Left forelimb (tissue), 1 donor: ENCODE measurements around the gene CMTR2.
"Not testable (repeated sequence)": the region's sequence is repeated elsewhere in the genome, so short reads cannot be mapped to it uniquely, and the experiment has no call there.

Experiments used
- DNase-seq: peaks from one replicate; pipeline ENCODE4 v3.0.0-alpha.2; 2018; ENCODE audit warnings: low spot score

Gene CMTR2, protein sequence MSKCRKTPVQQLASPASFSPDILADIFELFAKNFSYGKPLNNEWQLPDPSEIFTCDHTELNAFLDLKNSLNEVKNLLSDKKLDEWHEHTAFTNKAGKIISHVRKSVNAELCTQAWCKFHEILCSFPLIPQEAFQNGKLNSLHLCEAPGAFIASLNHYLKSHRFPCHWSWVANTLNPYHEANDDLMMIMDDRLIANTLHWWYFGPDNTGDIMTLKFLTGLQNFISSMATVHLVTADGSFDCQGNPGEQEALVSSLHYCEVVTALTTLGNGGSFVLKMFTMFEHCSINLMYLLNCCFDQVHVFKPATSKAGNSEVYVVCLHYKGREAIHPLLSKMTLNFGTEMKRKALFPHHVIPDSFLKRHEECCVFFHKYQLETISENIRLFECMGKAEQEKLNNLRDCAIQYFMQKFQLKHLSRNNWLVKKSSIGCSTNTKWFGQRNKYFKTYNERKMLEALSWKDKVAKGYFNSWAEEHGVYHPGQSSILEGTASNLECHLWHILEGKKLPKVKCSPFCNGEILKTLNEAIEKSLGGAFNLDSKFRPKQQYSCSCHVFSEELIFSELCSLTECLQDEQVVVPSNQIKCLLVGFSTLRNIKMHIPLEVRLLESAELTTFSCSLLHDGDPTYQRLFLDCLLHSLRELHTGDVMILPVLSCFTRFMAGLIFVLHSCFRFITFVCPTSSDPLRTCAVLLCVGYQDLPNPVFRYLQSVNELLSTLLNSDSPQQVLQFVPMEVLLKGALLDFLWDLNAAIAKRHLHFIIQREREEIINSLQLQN

DNA sequence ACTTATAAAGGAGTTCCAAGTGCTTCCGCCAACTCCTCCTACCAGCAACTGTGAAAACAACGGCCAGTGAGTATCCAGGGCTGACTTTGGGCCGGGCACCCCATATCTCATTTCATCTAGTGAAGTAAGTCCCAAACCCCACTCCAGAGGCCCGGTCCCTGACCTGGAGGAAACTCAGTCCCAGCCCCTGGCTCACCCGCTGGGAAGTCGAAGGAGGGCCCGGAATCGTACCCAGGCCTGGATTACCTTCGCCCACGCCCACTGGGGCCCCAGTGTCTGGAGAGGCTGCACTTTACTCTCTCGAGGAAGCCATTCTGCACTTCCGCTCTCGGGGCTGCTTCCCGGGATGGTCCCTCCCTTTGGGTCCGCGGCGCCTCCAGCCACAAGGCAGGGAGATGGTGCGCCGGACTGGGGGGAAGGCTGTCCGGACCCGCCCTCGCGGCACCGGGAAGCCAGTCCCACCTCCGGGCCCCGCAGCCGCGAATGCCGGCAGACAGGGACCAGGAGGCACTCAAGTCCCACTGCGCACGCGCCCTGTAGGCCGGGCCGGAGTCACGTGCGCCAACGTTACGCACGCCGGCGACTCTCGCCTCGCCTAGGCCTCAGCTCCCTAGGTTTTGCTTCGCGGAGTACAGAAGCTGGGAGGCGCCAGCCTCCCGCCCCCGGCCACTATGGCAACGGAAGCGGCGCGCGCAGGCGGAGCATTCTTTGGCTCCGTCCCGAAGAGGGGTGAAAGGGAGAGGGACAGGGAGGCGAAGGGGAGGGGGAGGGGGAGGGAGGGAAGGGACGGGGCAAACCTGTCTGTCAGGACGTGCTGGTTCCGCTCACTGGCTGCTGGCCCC lies at the start of gene CMTR2:
Gene CMTR2, minus strand, starts transcription at position 513 of the 842 bp plus-strand sequence. CDS start 3,482 bp downstream, outside the sequence.
- peak; percentile 96 for DNase-seq

DNA sequence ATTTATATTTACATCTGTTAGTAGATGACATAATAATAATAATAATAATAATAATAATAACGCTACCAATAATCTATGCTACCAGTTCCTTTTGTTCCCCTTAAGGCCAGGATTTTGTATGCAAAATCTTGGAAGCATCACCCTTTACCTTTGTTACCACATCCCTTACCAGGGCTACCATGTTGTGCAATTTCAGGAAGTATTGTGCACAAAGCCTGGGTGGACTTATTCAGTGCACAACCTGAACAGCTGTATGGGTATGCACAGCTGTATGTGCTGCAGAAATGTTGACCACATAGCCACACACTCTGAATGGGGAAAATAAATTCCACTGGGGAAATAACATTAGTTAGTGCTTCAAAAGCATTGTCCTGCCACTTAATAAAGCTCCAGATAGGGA lies 49.4 kb upstream of the CMTR2 start:
- no peak for DNase-seq

DNA sequence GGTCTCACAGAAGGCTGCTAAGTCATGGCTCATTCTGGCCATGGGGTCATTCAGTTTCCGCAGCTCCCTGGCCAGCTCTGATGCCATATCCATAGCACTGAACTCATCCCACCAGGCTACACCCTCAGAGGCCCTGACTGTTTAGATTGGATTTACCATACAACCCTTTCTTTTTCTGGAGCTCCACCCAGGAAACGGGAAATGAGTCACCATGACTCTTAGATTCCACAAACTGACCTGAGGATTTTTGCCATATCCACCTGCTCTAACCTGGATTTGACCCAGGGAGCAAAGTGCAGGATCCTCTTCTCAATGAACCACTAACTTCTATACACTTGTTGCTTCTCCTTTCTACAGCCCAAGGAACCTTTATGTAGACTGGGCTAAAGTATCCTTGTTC lies 49.0 kb upstream of the CMTR2 start:
- DNase-seq, result no peak

DNA sequence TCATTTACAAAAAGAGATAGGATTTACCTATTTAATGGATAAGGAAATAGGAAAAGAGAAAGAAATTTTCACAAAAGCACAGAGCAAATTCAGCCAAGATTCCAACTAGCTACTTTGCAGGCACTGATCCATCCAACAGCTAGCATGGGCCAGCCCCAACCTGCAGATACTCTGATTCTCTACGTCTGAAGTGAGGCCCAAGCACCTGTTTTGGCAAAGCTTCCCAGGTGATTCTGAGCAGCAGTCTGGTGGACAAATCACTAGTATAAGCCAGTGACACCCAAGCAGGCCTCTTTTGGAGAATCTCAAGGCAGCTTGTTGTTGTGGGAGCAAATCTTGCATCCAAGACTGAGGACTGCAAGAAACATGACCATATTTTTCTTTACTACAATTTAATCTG lies 48.4 kb upstream of the CMTR2 start:
- no peak for DNase-seq

DNA sequence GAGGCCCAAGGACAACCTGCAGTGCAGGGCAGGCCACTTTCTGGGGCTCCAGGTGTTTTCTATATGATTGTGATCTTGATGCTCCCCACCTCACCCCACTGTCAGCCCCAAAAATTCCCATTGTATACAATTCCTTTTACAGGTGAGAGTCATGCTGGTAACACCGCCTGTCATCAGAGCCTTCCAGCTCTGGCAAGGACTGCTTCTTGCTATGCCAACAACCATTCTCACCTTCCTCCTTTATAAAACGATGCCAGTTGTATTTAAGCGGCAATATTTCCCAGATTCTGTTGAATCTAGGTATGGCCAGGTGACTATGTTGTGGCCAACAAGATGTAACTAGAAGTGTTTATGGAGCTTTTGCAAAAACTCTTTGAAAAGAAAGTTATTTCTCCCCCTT lies 38.9 kb upstream of the CMTR2 start:
- no peak for DNase-seq

DNA sequence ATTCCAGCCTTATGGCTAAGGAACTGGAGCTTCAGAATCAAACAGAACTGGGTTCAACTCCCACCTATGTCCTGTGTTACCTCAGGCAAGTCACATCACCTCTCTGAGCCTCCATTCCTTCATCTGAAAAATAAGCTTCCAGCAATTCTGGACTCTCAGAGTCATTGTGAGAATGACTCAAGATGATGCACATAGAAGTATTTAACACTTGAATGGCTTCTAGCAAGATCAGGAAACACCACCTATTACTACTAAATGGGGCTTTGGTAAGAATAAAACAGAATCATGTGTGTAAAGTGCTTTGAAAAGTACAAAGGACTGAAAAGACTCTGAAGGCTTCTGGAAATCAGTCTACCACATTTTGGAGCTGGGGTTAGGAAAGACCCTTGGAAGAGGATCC lies 38.5 kb upstream of the CMTR2 start:
- no peak for DNase-seq

DNA sequence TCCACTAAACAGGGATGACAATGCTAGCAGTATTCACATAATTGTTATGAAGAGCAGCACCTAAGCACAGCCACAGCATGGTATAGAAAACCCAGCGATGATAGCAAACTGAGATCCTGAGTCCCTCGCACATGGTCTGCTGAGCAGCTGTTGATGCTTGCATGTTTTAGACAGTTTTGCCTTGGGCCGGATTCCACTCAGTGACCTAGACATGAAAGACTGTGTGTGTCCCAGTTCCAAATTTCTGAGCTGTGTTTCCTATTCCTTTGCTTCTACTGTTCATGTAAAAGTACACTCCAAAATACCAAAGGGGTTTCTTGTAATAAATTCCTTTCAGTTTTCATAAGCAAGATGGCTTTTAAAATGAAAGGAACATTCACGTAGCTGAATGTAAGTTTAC lies 30.8 kb upstream of the CMTR2 start:
- DNase-seq, result no peak

DNA sequence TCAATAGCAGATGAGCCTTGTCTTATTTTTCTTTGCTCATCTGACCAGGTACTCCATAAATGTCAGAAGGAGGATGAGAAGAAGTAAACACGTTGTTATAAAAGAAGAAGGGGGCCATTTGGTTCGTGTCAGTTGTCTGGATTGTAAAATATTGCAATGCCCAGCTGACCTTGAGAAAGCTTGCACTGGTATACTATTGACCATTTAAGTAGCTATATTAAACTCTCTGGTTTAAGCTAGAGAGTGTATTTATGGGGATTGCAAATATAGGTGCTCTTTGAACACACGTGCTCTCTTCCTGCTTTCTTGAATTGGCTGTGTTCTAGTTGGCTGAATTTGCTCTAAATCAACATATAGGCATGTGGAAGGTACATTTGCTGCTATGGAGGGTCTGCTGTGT lies 26.1 kb upstream of the CMTR2 start:
- DNase-seq, result no peak

DNA sequence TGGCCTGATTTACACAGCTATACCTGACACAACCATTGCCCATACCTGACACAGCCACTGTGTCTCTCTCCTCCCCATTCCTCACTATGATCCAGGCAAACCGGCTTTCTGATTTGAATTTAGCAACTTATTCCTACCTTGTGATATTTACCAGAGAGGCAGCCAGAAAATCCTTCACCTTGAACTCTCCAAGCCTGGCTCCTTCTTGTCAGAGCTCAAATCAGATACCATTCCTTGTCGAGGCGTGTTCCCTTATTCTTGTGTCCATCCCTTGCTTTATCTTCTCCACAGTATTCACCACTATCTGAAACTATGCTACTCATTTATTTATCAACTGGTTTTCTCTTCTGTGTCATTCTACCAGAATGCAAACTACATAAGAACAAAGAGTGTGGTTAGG lies 24.4 kb upstream of the CMTR2 start:
- DNase-seq, result not testable (repeated sequence)

DNA sequence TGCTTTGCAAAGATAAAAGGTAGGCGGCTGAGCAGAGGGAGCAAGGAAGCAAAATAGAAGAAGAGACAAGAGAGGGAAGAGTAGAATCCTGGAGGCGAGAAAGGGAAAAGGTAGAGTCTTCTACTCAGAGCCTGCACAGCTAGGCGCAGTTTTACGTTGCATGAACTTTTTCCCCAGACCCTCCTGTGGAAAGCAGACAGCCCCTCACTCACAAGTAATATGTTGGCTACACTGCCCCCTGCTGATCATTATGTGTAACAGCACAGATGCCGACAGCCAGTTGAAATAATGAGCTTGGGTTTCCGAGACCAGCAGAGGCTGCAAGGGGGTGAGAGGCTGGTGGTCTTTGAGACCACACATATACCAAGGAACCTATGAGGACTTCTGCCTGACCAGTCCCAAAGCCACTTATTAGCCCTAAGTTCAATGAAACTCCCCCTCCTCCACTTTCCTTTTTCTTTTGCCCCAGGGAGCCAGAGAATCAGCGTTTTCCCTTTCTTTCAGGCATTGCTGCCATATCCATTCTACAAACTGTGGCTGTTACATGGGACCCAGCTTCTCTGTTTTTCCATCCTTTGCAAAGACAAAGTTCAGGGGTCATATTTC lies 22.5 kb upstream of the CMTR2 start:
- DNase-seq, result no peak

DNA sequence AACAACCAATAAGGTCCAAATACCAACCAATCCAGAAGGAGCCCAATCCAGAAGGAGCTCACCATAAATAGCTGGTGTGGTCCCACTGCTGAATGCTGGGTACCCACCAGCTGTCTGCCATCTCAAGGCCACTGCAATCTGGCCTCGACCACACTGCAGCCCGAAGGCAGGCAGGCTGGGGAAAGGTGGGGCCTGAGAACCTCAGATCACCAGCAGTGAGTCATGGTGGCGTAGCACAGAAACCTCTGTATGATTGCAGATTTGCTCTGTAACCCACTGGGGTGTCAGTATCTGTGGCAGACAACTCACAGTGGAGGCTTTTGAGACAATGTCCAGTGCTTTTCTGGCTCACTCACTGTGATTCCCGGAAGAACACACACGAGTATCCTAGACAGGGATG lies 14.7 kb upstream of the CMTR2 start:
- no peak for DNase-seq

DNA sequence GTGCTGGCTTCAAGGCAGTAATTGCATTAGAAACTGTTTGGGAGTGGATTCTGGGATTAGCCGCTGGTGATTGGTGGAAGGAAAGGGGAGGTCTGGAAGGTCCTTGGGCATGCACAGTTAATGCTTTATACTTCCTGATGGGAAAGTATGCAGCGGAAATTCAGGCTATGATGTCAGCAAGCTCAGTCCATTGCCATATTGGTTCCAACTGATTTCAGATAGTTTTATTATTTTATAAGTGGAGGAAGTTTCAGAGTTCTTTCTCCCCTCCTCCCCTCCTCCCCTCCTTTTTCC lies 8.1 kb upstream of the CMTR2 start:
- DNase-seq, result no peak

DNA sequence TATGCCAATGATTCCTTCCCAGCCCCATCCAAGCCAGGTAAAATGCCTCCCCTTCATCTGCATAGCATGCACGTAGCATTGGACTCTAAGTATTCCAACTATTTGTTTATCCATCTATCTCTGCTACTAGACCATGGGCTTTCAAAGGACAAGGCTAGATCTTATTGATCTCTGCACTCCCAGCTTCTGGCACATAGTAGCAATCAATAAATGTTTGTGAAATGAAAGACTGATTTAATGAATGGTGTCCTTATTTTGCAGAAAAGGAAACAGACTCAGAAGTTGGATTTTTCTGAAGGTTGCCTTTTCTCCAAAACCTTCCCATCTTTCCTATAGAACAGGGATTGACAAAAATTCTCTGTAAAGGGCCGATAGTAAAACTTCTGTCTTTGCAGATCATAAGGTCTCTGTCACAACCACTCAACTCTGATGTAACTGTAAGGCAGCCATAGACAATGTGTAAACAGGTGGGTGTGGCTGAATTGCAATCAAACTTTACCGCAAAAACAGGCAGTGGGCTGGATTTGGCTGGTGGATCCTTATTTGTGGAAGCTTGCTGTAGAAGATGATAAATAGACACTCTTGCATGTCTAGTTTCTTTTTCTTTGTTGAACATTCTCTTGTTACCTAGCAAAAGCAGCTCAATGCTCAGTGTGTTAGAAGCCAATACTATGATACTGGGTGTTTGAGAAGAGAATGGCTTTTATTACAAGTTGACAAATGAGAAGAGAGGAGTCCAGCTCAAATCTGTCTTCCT lies 7.6 kb upstream of the CMTR2 start:
- no peak for DNase-seq

DNA sequence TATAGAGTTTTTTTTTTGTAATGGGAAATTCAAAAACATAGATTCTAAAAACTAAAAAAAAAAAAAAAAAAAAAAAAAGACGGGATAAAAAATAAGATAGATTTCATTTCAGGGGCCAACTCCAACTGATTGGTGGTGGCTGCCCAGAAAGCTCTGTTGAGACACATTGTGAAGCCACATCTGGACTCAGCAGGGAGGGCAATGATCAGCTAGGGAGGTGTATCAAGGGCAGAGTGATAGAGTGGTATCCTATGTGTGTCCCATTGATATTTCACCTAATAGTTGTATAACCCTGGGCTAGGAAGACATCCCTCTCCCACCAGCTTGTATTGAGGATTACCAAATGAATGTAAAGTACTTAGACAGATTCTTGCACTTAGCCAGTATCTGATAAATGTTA lies 6.7 kb upstream of the CMTR2 start:
- DNase-seq, result no peak

DNA sequence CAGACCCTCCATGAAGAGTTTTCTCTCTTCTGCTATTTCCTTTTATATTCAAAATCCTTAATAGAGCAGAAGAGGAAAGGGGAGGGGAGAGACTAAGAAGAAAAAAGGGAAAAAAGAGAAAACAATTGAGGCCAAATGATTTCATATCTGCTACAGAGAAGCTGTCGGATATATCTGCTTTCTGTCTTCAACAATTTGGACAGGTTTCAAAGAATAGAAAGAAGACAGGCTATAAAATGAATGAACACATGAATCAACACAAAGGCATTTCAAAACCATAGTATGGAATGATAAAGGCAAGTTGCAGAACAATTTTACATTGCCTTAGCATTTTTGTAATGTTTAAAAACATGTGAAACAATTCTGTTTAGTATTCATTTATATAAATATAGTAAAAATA lies 4.7 kb upstream of the CMTR2 start:
- no peak for DNase-seq

DNA sequence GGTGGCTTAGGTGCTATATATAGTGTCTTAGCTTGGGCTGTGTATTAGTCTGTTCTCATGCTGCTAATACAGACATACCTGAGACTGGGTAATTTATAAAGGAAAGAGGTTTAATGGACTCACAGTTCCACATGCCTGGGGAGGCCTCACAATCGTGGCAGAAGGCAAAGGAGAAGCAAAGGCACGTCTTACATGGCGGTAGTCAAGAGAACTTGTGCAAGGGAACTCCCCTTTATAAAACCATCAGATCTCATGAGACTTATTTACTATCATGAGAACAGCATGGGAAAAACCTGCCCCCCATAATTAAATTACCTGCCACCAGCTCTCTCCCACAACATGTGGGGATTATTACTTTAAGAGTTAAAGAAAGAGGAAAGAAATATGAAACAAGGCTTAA lies 2.9 kb upstream of the CMTR2 start:
- not testable (repeated sequence) for DNase-seq

DNA sequence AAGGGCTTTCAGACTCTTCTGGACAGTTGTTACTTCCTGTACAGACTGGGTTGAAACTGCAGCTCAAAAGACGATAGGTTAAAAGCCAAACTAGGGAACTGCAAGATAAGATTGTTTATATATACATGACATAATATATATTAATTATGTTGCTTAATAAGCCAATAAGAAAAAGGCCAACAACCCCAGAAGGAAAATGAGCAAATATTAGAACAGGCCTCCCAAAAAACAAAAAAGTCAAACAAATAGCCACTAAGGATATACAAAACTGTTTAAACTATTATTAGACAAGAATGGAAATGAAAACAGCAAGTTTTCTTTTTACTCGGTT lies 495 bp upstream of the CMTR2 start:
- no peak for DNase-seq

DNA sequence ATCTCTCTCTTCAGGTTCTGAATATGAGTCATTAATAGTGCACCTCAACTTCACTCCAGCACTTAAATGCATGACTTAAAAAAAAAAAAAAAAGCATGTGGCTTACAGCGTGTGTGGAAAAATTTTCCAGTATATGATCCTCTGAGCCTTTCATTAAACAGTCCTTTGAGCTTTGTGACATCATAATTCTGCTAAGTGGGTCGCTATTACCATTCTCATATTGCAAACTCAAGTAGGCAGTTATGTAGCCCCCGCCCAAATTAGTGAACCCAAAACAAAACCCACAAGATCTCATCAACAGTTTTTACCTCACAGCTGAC lies 672 bp downstream of the CMTR2 start:
- DNase-seq, result no peak

DNA sequence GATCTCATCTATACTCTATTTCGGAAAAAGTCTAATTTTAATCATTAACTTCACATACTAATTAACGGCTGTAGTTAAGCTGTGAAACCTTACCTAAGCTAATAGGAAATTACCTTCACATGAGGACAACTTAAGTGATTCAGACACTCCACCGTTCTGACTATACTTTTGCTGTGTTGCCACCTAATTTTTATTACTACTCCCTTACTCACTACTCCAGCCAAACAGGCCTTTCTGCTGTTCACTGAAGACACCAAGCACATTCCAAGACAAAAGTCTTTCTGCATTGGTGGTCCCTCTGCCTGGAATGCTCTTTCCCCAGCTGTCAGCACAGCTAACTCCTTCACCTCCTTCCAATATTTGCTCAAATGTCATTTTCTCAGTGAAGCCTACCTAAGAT lies 1.3 kb downstream of the CMTR2 start:
- DNase-seq, result no peak

DNA sequence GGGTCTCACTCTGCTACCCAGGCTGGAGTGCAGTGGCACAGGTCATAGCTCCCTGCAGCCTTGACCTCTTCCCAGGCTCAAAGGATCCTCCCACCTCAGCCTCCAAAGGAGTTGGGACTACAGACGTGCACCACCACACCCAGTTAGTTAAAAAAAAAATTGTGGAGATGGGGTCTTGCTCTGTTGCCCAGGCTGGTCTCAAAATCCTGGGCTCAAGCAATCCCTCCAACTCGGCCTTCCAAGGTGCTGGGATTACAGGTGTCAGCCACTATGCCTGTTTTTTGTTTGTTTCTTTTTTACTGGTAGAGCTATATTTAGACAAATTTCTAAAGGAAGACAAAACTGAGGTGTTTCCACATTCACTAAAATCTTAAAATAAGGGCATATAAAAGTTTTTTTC lies 1.7 kb downstream of the CMTR2 start:
- no peak for DNase-seq

DNA sequence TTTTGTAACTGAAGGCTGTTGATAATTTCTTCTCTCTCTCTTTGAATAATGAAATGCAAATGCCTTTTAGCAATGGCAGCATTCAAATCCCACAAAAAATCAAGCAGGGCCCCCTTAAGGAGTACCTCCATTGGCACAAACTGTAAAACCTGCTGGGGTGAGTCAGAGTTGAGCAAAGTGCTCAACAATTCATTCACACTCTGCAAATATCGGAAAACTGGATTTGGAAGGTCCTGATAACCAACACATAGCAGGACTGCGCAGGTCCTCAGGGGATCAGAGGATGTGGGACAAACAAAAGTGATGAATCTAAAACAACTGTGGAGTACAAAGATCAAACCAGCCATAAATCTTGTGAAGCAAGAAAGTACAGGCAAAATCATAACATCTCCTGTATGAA lies 5.6 kb downstream of the CMTR2 start:
- DNase-seq, result no peak

DNA sequence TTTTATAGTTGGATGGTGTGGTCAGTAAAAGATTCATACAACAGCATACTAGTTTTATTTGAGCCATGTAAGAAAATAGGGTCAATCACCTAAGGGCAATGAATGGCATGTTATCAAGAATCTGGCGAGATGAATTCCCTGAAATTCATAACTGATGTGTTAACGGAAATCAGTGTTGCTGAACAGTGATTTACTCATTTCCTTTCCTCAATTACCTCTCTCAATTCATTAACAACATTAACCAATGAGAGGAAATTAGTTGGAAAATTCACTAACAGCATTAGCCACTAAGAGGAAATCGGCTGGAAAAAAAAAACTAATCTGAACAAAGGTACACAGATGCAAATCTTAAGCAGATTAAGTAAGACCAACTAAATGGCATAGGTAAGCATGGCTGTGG lies 6.3 kb downstream of the CMTR2 start:
- DNase-seq, result no peak
